NCI-H1092 treated with DMSO at 0.1 percent for 48 hours (cell line): ENCODE data around the gene PKLR.

ENCODE experiments used
- DNase-seq: peaks from one replicate; lab custom pipeline; 2025; lab: John Stamatoyannopoulos, UW

PKLR gene

DNA sequence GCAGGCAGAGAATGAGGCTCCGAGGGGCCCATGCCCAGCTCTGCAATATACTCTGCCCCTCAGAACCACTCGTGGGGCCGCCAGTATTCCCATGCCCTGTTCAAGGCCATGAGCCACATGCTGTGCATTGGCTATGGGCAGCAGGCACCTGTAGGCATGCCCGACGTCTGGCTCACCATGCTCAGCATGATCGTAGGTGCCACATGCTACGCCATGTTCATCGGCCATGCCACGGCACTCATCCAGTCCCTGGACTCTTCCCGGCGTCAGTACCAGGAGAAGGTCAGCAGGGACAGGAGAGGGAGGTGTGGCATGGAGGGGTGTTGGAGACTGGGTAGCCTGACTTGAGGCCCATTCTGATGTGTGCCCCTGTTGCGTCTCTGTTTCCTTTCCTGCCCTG is 16.8 kb downstream of the PKLR start:
- DNase-seq = no peak

DNA sequence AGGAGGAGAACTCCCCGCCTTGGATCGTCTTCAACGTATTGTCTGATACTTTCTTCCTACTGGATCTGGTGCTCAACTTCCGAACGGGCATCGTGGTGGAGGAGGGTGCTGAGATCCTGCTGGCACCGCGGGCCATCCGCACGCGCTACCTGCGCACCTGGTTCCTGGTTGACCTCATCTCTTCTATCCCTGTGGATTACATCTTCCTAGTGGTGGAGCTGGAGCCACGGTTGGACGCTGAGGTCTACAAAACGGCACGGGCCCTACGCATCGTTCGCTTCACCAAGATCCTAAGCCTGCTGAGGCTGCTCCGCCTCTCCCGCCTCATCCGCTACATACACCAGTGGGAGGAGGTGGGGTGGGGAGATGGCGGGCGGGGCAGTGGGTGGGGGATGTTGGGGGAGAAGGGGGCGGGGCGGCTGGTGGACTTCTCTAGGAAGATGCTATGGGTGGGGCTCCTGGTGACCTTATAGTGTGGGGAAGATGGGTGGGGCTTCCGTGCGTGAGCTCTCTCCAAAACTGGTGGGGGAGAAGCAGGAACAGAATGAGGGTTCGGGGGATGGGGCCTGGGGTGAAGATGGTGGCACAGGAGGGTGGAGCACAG is 18.6 kb downstream of the PKLR start:
- no peak for DNase-seq

DNA sequence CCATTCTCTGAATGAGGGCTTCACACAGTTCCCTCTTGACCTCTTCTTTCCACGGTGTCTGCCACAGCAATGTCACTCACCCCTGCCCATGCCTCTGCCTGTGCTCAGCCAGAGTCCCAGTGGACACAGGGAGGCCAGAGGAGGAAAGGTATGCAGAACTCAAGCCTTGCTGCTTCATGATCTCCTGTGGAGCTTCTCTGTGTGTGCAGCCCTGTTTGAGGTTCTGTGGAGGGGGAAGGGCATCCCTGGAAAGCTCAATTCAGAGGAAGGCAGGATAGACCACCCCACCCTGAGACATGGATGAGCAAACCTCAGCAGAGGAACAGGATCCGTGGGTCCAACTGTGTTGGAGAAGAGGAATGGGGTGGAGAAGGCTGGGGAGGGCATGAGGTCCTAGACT is 22.0 kb downstream of the PKLR start:
- DNase-seq = no peak

DNA sequence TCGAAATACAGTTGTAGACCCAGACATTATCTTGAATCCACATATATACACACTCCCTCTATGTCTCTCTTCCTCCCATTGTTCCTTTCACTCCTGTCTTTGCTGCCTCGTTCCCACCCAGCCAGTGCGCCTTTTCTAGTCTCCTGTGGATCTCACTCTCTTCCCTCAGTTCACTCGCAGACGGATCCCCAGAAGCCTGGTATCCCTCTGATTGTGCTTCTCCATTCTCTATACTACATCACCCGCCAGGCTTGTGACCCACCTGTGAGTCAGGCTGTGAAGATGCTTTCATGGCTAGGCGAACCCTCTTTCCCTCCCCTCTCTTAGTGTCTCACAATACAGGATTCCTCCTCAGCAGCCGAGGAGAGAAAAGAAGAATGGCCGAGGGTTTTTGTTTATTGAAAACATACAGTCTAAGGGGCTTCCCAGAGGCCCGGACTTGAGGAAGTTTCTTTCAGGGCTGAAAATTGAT is 22.5 kb downstream of the PKLR start:
- no peak for DNase-seq

DNA sequence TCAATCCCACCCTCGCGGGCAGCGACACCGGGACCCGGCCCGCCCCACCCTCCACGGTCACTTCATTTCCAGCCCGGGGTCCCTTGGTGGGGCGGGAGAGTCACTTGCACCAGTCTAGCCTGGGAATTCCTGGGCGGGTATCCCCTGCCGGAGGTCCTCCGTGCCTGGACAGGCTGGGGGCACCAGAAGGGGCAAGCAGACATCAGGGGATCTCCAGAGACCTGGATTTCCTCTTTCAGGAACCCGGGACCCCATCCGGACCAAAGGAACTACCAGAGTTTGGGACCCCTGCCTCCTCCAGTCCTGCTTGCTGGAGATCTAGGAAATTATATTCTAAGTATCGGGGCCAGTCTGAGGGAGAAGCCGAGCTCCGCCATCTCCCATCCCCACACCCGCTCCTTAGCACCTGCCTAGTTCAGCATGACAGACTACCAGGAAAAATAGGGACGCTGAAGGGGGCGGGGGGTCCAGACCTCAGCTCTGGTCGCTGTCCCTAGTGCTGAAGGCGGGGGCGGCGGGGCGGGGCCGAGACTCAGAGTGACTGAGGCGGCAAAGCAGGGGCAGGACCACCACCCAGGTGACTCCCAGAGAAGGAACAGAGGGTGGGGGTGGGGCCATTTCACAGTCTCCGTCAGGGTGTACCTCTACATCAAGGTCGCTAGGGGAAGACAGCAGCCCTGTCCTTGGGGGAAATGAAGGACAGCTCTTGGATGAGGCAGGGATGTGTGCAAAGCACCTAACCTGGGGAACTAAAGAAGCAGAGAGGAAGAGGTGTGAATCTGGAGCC is 23.1 kb downstream of the PKLR start:
- peak; percentile 74 for DNase-seq

DNA sequence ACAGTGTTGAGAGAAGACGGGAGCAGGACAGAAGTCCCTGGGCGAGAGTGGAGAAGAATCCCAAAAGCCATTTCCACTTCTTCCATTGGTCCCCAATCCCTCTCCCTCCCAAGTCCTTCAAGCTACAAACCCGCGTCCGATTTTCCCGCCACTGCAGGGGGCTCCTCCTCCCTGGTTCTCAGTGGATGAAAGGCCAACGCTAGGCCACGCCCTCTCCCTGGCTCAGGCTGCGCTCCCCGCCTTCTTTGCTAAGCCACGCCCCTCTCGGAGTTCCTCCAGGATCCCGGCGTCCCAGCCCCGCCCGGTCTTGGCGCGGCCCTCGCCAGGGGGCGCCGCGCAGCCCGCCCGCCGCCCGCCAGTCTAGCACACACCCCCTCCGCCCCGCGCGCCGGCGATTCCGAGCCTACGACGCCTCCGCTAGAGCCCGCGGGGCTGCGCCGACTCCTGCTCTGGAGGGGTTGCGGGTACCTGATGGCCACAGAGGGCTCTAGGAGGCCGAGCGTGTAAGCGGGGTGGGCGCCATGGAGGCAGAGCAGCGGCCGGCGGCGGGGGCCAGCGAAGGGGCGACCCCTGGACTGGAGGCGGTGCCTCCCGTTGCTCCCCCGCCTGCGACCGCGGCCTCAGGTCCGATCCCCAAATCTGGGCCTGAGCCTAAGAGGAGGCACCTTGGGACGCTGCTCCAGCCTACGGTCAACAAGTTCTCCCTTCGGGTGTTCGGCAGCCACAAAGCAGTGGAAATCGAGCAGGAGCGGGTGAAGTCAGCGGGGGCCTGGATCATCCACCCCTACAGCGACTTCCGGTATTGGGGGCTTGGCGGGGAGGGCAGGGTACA is 24.0 kb downstream of the PKLR start, which contains the start of gene HCN3:
TSS of gene HCN3 (plus strand) at position 394 of the 832 bp plus-strand sequence. CDS start at position 522, 128 bp downstream.
- DNase-seq = peak; percentile 99

DNA sequence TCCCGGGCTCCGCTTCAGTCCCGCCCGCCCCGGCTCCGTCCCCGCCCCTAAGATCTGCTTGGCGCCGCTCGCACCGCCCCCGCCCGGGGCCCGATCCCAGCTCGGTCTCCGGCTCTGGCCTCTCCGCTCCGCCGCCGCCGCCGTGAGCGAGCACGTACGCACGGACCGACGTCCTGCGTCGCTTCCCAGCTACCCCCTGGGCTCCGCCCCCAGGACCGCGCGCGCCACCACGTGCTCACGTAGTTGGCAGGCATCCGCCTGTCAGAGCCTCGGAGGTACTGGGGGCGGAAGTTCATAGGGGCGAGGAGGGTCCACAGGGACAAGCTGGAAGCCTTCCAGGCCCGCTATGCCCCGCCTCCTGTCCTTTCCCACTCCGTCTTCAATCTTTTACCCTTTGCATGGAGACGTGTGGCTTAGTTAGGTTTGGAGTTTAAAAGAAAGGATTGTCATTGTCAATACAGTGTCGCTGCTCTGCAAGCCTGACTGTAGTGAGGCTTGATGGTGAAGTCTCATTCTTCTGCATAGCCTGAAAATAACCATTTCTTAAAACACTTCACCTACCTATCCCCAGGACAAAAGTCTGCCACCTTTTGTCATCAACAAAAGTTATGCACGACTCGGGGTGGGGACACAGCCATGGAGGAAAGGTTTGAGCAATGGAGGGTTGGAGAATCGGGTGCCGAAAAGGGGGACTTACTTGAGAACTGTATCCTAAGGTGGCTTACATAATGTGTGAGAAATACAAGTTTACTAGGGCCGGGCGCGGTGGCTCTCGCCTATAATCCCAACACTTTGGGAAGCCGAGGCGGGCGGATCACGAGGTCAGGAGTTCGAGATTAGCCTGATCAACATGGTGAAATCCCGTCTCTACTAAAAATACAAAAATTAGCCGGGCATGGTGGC is 27.6 kb downstream of the PKLR start, which contains the start of gene CLK2:
TSS of gene CLK2 (minus strand) at position 162 of the 903 bp plus-strand sequence. CDS start 2,527 bp downstream, outside the sequence.
- DNase-seq = peak; percentile 97

DNA sequence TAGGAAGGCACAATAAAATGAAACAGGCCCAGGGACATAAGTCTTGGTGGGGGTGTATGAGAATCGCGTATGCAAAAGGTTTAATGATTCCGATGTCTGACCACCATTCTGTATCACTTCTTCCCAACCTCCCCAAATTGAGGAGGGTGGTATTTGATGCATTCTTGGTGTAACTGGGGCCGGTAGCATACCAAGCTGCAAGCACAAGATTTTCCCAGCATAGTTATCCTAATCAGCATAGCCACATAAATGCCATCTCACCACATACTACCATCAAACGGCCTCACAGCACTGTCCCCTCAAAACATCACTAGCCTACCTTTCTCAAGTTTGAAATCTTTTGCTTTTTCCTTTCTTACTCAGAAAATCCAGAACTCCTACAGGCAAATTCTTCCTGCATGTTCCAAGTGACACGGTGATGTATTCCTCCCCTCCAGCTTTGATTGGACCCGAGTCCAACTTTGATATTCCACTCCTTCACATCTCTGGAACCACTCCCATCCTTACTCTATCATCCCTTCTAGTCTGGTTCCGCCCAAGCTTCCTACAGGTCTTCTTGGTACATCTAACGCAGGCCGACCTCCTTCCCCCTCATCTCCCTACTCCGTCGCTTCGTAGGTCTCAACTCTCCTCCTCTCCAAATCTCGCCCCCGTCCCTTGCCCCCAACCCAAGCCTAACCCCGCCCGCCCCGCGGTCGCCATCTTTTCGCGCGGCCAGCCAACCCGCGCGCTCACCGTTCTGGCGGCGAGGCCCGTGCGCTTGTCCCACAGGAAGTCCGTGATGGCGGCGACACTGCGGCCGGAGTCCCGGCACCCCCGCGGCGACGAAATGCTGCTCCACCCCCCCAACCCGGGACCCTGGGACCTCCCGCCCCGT is 28.5 kb downstream of the PKLR start:
- peak; percentile 87 for DNase-seq

DNA sequence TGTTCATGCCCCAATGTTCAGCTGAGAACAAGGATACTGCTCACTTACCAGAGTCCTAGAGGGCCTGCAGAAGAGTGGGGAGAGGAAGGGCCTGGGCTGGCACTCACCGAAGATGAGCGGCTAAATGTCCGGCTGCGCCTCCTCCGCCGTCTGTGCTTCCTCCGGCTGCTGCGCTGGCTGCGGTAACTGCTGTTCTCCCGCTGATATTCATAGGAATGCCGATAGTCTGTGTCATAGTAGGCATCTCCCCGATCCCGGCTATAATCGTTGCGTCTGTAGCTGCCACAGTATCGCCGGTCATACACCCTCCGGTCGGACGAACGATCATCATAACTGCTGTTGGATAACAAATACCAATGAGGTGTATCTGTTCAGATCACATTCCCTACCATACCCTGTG is 31.9 kb downstream of the PKLR start:
- no peak for DNase-seq

DNA sequence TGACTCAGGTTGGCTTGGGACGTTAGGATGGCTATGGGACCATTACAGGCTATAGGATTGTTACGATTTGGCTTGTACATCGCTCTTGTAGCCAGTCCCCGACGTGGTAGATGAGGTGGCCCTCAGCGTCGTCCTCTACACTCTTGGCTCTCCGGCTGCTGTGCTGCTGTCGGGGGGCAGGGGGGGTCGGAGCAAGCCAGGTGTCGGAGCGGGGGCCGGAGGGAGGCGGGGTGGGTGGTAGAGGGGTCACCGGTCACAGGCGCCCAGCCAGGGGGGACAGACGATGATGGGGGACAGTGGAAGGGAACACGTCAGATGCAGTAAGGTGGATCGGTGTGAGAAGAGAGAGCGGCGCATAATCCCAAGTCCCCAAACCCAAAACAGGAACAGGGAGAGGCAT is 32.6 kb downstream of the PKLR start:
- DNase-seq = no peak

DNA sequence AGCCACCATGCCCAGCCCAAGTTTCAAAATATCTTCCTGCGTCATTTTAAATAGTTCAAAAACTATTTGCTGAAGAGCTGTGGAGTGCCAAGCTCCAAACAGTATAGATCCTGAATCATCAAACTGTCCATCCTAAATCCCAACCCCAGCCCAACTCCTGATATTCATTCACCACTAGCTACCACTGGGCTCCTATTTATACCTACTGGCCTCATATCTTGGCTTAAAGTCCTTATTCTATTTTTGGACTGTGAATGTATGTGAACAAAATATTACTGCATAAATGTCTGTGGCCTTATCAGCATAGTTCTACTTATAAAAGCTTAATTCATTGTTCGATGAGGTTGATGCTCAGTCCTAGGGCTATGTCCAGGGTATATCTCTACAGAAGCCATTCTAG is 33.9 kb downstream of the PKLR start:
- no peak for DNase-seq

DNA sequence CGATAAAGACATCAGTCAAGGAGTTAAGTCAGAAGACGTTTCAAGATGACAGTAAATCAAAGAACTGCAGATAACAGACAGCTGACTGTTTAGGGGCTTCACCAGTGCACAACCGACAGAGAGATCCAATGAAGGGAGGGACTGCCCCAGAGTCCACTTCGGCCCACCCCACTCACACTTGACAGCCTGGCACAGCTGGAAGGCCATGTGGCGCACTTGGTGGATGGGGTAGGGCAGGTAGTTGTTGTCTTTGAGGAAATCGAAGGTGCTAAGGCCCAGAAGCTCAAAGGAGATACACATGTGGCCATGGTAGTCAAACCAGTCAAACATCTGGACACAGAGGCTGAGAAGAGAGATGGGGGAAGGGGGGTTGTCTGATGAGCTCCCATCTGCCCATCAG is 34.7 kb downstream of the PKLR start:
- no peak for DNase-seq

DNA sequence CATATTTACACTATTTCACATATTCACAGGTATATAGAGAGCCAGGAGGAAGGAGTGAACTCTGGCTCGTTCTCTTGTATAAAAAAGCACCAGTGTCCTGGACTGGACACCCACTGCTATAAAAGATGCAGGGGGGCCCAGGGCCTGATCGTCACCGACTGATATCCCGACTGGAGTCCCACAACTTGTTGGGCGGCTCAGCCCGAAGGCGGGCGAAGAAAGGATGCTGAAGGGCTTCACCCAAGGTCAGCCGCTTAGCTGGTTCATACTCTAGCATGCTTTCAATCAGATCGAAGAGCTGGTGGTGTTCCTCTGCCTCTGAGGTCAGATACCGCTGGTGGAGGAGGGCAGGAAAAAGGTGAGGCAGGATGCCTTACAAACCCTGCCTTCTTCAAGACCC is 38.2 kb downstream of the PKLR start:
- DNase-seq = no peak

DNA sequence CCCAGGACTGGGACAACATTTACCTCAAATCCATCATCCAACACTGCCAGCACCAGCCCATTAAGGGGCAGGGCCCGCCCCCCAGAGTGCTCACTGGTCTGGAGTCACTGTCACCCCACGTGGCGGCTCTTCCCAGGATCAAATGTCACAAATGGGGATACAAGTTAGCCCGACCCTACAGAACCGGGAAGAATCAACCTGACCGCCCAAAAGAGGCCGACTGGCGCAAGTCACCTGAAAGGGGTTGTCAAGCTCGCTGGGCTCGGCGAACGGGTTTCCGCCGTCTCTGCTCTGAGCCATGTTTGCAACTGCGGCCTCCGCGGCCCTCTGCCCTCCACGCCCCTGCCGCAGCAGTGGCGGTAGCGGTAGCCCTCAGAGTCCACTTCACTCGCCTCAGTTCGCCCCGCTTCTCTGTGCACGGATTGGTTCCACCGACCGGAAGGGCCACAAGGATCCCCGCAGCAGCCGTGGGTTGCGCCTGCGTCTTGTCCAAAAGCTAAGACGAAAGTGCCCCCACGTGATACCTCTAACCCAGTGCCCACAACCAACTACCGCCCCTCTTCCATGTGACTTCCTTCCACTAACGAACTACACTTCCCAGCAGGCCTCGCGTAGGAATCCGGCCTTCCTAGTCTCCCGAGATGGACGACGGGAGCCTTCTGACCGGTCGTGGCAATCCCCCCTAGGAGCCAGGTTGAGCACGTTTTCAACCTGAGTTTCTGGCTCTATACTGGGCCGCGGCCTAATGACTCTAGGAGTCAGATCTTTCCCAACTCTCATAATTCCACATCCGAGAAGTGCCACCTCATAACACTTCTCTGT is 39.2 kb downstream of the PKLR start, which contains the start of gene SCAMP3:
TSS of gene SCAMP3 (minus strand) at position 509 of the 822 bp plus-strand sequence. CDS start at position 300, 209 bp downstream.
- DNase-seq = peak; percentile 99

DNA sequence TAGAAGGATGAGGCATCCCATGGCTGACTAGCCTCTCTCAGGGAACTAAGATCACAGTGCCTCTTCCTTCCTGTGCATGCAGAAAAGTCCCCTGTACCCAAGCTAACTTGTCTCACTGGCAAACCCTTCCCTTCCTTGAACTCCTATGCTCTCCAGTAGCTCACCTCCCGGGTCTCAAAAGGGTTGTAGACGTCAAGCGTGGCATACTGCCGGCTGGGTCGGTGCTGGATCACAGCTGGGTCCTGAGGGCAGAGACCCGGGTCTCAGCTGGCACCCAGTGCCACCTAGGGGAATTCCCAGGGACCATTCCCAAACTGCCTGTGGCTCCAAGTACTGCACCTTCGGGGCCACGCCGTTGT is 39.8 kb downstream of the PKLR start:
- no peak for DNase-seq

DNA sequence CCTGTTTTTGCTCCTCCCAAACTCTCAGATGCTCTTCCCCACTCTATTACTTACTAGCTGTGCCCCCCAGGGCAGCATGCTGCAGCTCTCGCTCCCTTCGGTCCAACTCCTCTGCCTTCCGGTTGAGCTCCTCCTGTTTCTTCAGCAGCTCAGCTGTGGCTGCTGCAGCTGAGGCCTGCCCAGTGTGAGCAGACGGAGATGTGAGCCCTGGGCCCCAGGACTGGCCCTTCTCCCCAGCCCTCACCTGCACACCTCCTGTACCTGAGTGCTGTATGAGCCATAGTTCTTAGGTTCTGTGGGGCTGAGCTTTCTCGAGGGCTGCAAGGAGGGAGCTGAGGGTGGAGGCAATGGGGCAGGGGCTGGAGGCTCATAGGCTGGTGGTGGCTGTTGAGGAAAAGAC is 41.0 kb downstream of the PKLR start:
- no peak for DNase-seq

DNA sequence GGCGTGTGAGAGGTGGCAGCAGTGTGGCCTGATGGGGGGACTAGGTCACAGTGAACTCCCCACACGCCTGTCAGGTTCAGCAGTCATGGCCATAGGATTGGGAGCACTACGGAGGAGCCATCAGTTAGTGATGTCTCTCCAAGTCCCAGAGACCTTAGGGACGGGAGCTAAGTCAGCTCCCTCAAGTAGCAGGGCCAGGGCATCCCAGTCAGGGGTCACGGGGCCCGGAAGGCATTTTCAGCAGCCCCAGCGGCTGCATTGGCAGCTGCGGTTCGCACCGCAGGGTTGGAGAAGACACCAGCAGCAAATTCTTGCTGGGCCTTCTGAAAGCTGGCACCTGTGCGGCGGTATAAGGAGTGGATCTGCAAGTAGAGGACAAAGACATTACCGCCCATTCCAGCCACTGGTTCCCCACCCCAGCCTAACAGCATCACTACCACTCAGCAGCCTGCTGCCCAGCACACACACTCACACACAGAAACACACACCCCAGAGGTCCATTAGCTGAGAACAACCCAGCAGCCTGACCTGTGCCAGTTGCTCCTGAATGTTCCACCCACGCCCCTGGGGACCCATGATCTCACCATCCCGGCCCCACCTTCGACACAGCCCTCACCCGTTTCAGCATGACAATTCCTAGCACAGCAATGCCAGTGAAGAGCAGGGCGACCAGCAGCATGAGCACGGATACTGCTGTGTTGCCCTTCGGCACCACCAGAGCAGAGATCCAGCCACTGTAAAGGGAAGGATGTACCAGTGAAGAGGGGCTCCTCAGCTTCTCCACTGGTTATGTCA is 45.0 kb downstream of the PKLR start:
- no peak for DNase-seq

DNA sequence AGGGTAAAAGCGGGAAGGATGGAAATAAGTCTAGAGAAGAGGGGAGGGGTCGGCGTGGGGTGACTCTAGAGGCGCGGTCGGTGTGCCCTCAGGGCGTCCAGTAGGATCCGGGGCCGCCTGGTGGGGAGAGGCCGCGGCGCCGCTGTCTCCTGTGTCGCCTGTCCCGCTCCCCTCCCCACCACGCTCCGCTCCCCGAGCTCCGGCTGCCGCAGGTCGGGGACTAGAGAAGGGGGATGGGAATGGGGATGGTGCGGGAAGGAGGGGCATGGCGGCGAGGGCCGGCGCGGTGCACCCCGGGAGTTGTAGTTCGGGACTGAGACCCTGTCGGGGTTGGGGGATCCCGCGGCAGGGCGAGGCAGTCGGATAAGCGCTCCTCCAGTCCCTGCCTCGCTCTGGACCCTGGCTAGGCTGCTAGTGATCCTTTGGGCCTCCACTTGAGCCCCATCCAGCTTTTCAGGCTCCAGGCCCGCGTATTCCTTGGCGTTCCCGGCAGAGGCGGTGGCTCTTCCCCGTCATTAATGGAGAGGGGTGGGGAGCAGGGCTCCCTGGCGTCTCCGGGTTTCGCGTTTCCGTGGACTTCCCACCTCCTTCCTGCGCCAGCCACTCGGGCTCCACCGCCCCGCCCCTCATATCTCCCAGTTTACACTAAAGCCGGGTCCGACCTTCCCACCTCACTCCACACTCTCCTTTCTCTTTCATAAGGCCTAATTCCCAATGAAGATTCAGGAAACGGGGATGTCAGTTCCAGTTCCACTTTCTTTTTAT is 45.8 kb downstream of the PKLR start, which contains the start of gene ENTREP3:
TSS of gene ENTREP3 (minus strand) at position 241 of the 765 bp plus-strand sequence. CDS start 606 bp downstream, outside the sequence.
- peak; percentile 87 for DNase-seq
